ENCODE measurements around the gene THOC7.

Gene THOC7

DNA sequence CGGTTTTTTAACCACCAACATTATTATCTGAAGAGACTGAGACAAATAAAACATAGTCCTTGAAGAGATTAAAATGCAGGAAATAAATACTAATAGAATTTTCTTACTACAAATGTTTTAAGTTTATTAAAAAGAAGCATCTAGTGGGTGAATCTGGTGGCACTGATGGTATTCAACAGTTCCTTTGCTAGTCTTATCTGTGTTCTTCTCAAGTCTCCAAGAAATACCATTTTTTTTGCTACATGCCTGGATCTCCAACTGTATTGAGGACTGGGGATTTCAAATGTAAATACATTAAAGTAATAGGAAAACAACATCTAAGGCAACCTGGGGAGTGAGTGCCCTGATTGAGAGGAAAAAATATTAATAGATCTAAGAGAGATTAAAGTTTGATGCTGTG lies 21.9 kb downstream of the THOC7 start:
- in situ Hi-C loops (cut with HindIII; ENCODE audit: low sequenced_read_pairs) = no loop called here
- no peak for DNase-seq (ENCODE audit: low read depth)
- TF ChIP-seq, protein P1, sequence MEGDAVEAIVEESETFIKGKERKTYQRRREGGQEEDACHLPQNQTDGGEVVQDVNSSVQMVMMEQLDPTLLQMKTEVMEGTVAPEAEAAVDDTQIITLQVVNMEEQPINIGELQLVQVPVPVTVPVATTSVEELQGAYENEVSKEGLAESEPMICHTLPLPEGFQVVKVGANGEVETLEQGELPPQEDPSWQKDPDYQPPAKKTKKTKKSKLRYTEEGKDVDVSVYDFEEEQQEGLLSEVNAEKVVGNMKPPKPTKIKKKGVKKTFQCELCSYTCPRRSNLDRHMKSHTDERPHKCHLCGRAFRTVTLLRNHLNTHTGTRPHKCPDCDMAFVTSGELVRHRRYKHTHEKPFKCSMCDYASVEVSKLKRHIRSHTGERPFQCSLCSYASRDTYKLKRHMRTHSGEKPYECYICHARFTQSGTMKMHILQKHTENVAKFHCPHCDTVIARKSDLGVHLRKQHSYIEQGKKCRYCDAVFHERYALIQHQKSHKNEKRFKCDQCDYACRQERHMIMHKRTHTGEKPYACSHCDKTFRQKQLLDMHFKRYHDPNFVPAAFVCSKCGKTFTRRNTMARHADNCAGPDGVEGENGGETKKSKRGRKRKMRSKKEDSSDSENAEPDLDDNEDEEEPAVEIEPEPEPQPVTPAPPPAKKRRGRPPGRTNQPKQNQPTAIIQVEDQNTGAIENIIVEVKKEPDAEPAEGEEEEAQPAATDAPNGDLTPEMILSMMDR (IDR thresholded peaks at IDR 0.05; ENCODE audit: low read depth, low read length, missing control alignments) = no peak
- H3K4me3 ChIP-seq (ENCODE audit: low read depth, low read length) = no peak overlapping the region

DNA sequence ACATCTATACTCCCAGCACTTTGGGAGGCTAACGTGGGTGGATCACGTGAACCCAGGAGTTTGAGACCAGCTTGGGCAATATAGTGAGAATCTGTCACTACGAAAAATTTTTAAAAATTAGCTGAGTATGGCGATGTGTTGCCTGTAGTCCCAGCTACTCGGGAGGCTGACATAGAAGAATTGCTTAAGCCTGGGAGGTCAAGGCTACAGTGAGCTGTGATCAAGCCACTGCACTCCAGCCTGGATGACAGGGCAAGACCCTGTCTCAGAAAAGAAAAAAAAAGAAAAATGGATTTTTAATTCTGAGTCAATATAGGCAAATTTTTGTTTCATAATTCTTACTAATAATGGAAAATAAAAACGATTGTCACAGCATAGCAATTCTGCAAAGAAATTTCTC lies 31.2 kb downstream of the THOC7 start:
- DNase-seq (ENCODE audit: low read depth) = no peak
- TF ChIP-seq, protein P1 (IDR thresholded peaks at IDR 0.05; ENCODE audit: low read depth, low read length, missing control alignments) = no peak
- in situ Hi-C loops (cut with HindIII; ENCODE audit: low sequenced_read_pairs) = no loop called here
- H3K4me3 ChIP-seq (ENCODE audit: low read depth, low read length) = no peak overlapping the region

DNA sequence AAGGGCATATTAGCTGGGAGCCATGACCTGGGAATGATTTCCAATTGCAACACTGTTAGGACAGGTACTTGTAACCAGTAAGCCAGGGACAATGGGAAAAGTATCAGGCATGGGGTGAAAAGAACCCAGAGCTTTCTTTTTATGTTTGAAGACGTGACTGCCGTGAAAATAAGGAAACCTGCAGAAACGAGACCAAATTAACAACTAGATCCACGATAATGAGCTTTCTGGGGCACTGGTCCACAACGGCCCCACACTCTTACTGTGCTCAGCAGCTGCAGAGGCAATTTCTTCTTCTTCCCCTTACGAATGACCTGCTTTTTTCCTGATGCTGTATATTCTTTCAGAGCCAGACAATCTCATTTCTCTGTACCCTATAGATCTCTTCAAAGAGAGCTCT lies 33.1 kb downstream of the THOC7 start:
- DNase-seq (ENCODE audit: low read depth) = no peak
- H3K4me3 ChIP-seq (ENCODE audit: low read depth, low read length) = no peak overlapping the region
- TF ChIP-seq, protein P1 (IDR thresholded peaks at IDR 0.05; ENCODE audit: low read depth, low read length, missing control alignments) = no peak
- in situ Hi-C loops (cut with HindIII; ENCODE audit: low sequenced_read_pairs) = no loop called here

GRCh38 chr3:63824309-63824708 lies 39.3 kb downstream of the THOC7 start:
- in situ Hi-C loops (cut with HindIII; ENCODE audit: low sequenced_read_pairs) = no loop called here
- TF ChIP-seq, protein P1 (IDR thresholded peaks at IDR 0.05; ENCODE audit: low read depth, low read length, missing control alignments) = no peak
- H3K4me3 ChIP-seq (ENCODE audit: low read depth, low read length) = no peak overlapping the region
- peak; percentile 29 for DNase-seq (ENCODE audit: low read depth)

- TF ChIP-seq, protein P1 (IDR thresholded peaks at IDR 0.05; ENCODE audit: low read depth, low read length, missing control alignments) = no peak
- no peak within 1 kb of the TSS for H3K4me3 ChIP-seq (ENCODE audit: low read depth, low read length)
- no peak for DNase-seq (ENCODE audit: low read depth)
- in situ Hi-C loops (cut with HindIII; ENCODE audit: low sequenced_read_pairs) = no loop called here
Measured at GRCh38 chr3:63819151-63819398, 44.5 kb downstream of the THOC7 start, which contains the start of gene C3orf49. Gene C3orf49, plus strand, starts transcription at chr3:63819299. Its CDS starts 173 bp downstream, at chr3:63819472.

GRCh38 chr3:63818282-63819150 lies 45.1 kb downstream of the THOC7 start:
- no peak overlapping the region for H3K4me3 ChIP-seq (ENCODE audit: low read depth, low read length)
- peak; percentile 35 for DNase-seq (ENCODE audit: low read depth)
- in situ Hi-C loops (cut with HindIII; ENCODE audit: low sequenced_read_pairs) = no loop called here
- TF ChIP-seq, protein P1 (IDR thresholded peaks at IDR 0.05; ENCODE audit: low read depth, low read length, missing control alignments) = peak; percentile 76

Data from astrocyte of the cerebellum (primary cell).